ENCODE results near the gene SLC52A3.
"Not testable (repeated sequence)": the region's sequence is repeated elsewhere in the genome, so short reads cannot be mapped to it uniquely, and the experiment has no call there.

- not testable (repeated sequence) for TF ChIP-seq POLR2A, POLR2AphosphoS5 (IDR thresholded peaks at IDR 0.05; ENCODE audit: low read depth, low read length)
Observed at GRCh38 chr20:800026-800425, 31.7 kb upstream of the SLC52A3 start.

Data from GM12891 (cell line).